Myocyte (in vitro differentiated cells): ENCODE data around the gene SLC5A7. TPM values are rescaled to one million over a fixed set of nuclear protein-coding genes. Genes with fewer than 3 reads are reported as not detected.

Experiments used
- DNase-seq: peaks from one replicate; pipeline ENCODE4 v3.0.0-alpha.2; 2012; ENCODE audit warnings: low read depth
- polyA plus RNA-seq: library from polyadenylated mRNA; unstranded; fragments of >200 nt; gene quantifications from one replicate; pipeline ENCODE4 v1.2.1, GENCODE V29; 2012; ENCODE audit warnings: missing spikeins
- total RNA-seq: library from RNA; depleted of rRNA; stranded (reverse); fragments of >200 nt; gene quantifications from 2 replicates; pipeline ENCODE4 v1.2.3, GENCODE V29; 2014

Gene SLC5A7
- not detected in 2 replicates for total RNA-seq
- not detected for polyA plus RNA-seq

GRCh38 chr2:107986278-107987217 is at the start of gene SLC5A7:
Gene SLC5A7 (plus strand): TSS chr2:107986524. CDS start chr2:107988156, 1,632 bp downstream.
- DNase-seq, result no peak

DNA sequence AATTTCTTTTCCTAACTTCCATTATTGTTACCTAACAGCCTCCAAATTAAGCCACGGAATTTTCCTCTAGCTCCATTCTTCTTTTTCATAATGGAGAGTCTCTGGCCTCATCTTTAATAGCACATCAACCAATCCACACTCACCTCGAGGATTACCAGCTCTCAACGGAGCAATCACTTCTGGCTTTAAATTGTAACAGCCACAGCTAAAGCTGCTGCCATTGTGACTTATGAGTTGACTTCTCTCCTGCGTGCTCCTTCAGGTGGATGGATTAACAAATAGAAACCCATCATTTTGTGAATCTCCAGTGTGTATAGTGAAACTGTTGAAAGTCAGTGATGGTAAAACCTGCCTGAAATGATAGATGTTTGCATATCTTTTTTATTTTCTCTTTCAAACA is 24.9 kb upstream of the SLC5A7 start:
- DNase-seq, result no peak

DNA sequence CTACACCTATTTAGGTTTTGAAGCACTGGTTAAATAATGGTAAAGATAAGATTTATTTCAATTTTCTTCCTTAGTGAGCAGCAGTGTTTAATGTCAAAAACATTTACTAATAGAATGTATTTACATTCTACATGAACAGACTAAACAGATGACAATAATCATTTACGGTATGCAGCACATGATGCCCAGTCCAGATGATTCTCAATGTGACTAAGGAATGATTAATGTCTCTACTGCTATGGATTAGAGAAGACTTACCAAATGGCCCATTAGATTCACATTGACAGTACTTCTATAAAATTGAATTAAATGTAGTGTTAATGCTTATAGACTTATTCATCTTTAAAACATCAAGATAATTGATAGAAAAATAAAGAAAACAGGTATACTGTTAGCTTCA is 22.1 kb upstream of the SLC5A7 start:
- no peak for DNase-seq

DNA sequence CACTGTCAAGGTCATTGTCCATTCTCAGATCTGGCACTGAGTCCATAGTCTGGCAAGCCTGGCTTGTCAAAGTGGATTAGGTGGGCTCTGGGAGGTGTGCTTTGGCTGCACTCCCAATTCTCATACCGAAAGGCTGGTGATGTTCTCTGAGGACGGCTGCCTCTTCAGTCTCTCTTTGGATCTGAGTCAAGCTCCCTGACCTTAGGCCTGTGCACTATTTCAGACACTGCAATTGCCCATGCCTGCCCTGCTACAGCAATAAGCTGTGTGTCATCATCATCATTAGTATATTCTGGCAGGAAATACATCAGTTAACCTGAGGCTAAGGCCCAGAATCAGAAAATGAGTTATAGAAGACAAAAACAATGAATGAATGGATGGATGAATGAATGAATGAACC is 1.6 kb upstream of the SLC5A7 start:
- no peak for DNase-seq

GRCh38 chr2:107988108-107988507 is 1.8 kb downstream of the SLC5A7 start:
- DNase-seq, result no peak

DNA sequence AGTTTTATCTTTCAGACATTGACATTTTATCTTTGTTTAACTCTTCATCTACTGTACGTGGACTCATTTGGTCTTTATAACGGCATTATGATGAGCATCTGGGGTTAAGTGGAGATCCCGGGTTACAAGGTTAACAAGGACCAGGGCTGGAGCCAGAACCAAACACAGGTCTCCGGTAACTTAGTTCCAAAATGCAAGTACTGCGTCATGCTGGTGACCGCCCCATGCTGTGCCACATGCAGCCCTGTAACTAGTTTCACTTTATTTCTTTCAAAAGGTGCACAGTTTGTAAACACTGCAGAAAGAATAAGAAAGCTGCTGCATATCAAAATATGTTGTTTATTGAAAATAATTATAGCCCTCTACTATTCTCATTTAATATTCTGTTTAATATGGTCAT is 3.1 kb downstream of the SLC5A7 start:
- DNase-seq, result no peak

DNA sequence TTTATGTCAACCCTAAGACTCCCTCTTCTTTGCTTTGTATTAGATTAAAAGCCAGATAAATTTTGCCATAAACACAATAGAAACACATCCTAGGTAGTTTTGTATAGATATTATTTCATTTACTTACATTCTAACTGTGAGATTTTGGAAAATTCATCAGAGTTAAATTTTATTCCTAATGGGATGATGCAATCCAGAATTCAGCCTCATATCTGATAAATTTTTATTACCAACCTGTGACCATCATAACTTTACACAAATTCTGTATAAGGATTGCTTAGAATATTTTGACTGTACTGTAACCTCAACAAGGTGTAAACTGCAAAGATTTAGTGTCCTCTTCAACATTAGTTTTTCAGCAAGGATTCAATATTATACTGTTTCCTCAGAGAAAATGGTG is 4.4 kb downstream of the SLC5A7 start:
- DNase-seq, result no peak

DNA sequence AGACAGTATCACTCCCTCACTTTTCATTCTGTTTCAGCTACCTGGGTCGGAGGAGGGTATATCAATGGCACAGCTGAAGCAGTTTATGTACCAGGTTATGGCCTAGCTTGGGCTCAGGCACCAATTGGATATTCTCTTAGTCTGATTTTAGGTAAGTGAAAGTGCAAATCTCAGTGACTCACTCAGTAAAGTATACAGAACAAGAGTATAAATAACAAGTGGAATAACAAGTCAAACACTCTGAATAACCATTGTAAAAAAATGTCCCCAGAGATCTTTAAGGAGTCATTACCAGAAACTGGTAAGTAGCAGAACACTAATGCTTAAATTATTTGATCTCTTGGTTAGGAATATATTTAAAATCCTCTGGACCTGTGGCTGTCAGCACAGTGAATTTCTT is 5.7 kb downstream of the SLC5A7 start:
- DNase-seq, result no peak

DNA sequence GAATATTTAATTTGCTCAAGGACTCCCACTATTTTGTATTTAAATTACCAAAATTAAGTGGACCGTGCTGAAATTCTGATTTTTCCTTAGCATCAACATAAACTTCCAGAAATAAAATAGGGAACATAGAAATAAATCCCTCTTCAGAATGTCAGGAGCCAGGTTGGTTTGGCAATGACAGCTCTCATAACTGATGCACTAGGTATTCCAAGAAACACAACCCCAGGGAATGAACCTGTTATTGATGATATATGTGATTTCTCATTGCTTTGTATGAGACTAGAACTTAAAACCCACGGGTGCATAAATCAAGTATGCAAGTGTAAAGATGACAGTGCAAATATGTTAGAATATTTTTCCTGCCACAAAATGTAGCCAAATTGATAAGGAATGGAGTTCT is 12.8 kb downstream of the SLC5A7 start:
- no peak for DNase-seq

DNA sequence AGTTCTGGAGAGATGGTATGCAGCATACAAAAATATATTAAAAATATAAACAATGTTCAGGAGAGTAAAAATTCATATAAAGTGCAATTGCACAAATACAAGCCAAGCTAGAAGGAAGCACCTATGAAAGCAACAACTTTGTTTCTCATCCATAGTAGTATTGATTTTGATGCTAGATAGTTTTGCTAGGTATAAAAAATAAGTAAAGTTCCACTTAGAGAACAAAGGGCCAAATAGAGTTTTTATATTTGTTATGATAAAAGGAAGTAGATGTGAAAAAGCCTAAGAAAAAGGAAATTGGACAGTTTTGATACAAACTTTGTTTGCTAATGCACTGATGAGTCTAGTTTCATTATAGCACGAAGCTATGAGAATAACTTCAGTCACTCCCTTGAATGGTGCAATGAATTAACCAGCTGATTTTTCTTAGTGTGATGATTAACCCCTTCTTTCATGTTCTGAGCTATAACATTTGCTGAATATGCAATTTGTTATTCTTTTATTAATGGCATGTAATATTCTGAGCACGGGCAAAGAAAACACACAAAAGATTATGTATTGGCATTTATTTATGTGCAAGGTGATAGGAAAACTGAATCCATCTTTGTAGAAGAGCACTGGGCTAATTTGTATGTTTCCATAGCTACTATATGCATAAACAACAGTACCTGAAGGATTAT is 24.7 kb downstream of the SLC5A7 start:
- no peak for DNase-seq

GRCh38 chr2:108013305-108013704 is 27.0 kb downstream of the SLC5A7 start:
- no peak for DNase-seq

GRCh38 chr2:108022628-108023027 is 36.3 kb downstream of the SLC5A7 start:
- DNase-seq, result no peak

DNA sequence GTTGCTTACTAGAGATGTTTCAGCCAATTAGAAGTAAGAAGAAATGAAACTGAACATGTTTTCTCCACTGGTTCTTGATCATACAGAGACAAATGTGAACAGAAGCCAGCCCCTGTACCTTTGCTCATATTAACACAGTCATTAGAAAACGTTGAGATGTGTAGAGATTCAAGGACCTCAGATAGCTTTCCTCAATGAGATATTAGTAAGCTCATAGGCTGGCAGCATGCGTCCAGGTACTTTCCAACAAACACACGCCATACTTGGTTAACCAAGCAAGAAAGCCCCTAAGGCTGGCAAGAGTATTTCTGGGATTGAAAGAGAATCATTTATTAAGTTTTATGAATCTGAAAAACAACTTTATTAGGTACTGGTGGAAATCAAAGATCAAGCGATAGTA is 37.5 kb downstream of the SLC5A7 start:
- DNase-seq, result no peak

- DNase-seq, result no peak
Observed at GRCh38 chr2:108026092-108026794, 39.9 kb downstream of the SLC5A7 start.

DNA sequence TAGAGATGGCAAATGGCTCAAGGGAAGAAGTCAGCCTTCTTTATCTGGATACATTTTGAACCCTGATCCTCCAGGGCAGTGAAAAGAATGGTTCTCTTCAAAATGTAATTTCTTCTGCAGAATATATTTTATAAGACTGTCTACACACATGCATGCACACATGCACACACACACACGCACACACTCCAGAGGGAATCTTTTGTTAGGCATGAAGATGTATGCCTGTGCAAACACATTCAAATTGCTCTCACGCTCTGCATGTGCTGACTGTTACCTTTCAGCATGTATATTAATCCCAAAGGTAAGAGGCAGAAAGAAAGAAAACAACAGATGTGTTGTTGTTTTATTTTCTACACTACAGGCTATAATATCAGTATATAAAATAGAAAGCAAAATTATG is 43.2 kb downstream of the SLC5A7 start:
- DNase-seq, result no peak

- DNase-seq, result no peak
Observed at GRCh38 chr2:108029912-108030311, 43.6 kb downstream of the SLC5A7 start.

GRCh38 chr2:108031471-108031941 is 45.2 kb downstream of the SLC5A7 start:
- DNase-seq, result no peak

- DNase-seq, result no peak
Observed at GRCh38 chr2:108034843-108035242, 48.5 kb downstream of the SLC5A7 start.

- no peak for DNase-seq
Observed at GRCh38 chr2:108048752-108049151, 62.4 kb downstream of the SLC5A7 start.

- DNase-seq, result no peak
Observed at GRCh38 chr2:108058576-108059137, 72.3 kb downstream of the SLC5A7 start.

GRCh38 chr2:108061439-108062042 is 75.2 kb downstream of the SLC5A7 start:
- DNase-seq, result no peak
